ENCODE measurements around the gene TOP1. TPM values are rescaled to one million over a fixed set of nuclear protein-coding genes. Genes with fewer than 3 reads are reported as not detected.

Gene TOP1
- total RNA-seq, 1 experiment from 2014 or later, result 144 TPM

GRCh38 chr20:41076776-41077175, 48.2 kb downstream of the TOP1 start:
- intact Hi-C loops (cut with micrococcal nuclease; ENCODE audit: unreplicated experiment), result loop anchor here (10.0 kb wide), 1 partner anchor 58 kb away; the partner anchor contains the start of gene PLCG1
- peaks cover 5% of the 10 kb centered on the region for H3K36me3 ChIP-seq (ENCODE audit: control insufficient read depth, insufficient read depth, low read length)
- H3K4me3 ChIP-seq (ENCODE audit: low read depth, low read length), result no peak overlapping the region
- Mint-ChIP-seq H3K36me3 (ENCODE audit: insufficient read depth, unreplicated experiment) (peaks cover 54% of the 10 kb centered on the region), H3K9me3 (ENCODE audit: unreplicated experiment) (no peaks in the 10 kb centered on the region), H3K27me3 (ENCODE audit: insufficient read depth, unreplicated experiment) (no peaks in the 10 kb centered on the region), H3K4me1 (ENCODE audit: low read depth, unreplicated experiment) (peaks cover 35% of the 10 kb centered on the region), H3K4me3 (ENCODE audit: unreplicated experiment) (no peak overlapping the region), H3K27ac (ENCODE audit: unreplicated experiment) (no peak overlapping the region)
- H3K9me3 ChIP-seq, result no peaks in the 10 kb centered on the region
- no peaks in the 10 kb centered on the region for H3K27me3 ChIP-seq (replicated peaks; ENCODE audit: control insufficient read depth, insufficient read depth, low read length)
- POLR2A ChIA-PET, result no interaction called here
- no TSS peak for BruUV-seq (replicated peaks)
- no peak for DNase-seq
- TF ChIP-seq CTCF (IDR thresholded peaks at IDR 0.05; ENCODE audit: insufficient read depth in 1 of 2, low read depth in 1 of 2, low read length in 1 of 2, severe bottlenecking in 1 of 2, unreplicated experiment in 1 of 2), result no peak
- CTCF ChIA-PET, result interaction anchor here (3.5 kb wide), 1 partner anchor 85 kb away, joined by 110 read pairs; no protein-coding TSS in a partner anchor
- H3K4me1 ChIP-seq, result peaks cover 17% of the 10 kb centered on the region

- Mint-ChIP-seq H3K27ac (ENCODE audit: unreplicated experiment) (peak overlapping the region; percentile 18), H3K36me3 (ENCODE audit: insufficient read depth, unreplicated experiment) (peaks cover 70% of the 10 kb centered on the region), H3K4me1 (ENCODE audit: low read depth, unreplicated experiment) (peaks cover 29% of the 10 kb centered on the region), H3K4me3 (ENCODE audit: unreplicated experiment) (no peak overlapping the region), H3K9me3 (ENCODE audit: unreplicated experiment) (no peaks in the 10 kb centered on the region), H3K27me3 (ENCODE audit: insufficient read depth, unreplicated experiment) (no peaks in the 10 kb centered on the region)
- intact Hi-C loops (cut with micrococcal nuclease; ENCODE audit: unreplicated experiment), result loop anchor here (1.0 to 10.0 kb wide), 6 partner anchors 30 to 110 kb away; partner anchors contain the start of genes PLCG1 and TOP1
- CTCF ChIA-PET, result interaction anchor here (0.6 to 3.5 kb wide), 20 partner anchors 8 to 154 kb away, joined by 3 to 110 read pairs (median 4); no protein-coding TSS in a partner anchor
- POLR2A ChIA-PET, result interaction anchor here (1.0 kb wide), 1 partner anchor 88 kb away, joined by 4 read pairs; no protein-coding TSS in a partner anchor
- Histone ChIP-seq H3K27me3 (replicated peaks; ENCODE audit: control insufficient read depth, insufficient read depth, low read length) (no peaks in the 10 kb centered on the region), H3K9me3 (no peaks in the 10 kb centered on the region), H3K36me3 (ENCODE audit: control insufficient read depth, insufficient read depth, low read length) (peaks cover 6% of the 10 kb centered on the region), H3K4me1 (peaks cover 17% of the 10 kb centered on the region), H3K4me3 (ENCODE audit: low read depth, low read length) (no peak overlapping the region)
- no TSS peak for BruUV-seq (replicated peaks)
- peak in 1 of 2 experiments; percentile 80 for DNase-seq
- peak; percentile 85 to 86 for TF ChIP-seq CTCF (IDR thresholded peaks at IDR 0.05; ENCODE audit: insufficient read depth in 1 of 2, low read depth in 1 of 2, low read length in 1 of 2, severe bottlenecking in 1 of 2, unreplicated experiment in 1 of 2)
Observed at GRCh38 chr20:41078329-41078728, 49.7 kb downstream of the TOP1 start.

- Histone ChIP-seq H3K9me3 (no peaks in the 10 kb centered on the region), H3K36me3 (ENCODE audit: control insufficient read depth, insufficient read depth, low read length) (peaks cover 6% of the 10 kb centered on the region), H3K27me3 (replicated peaks; ENCODE audit: control insufficient read depth, insufficient read depth, low read length) (no peaks in the 10 kb centered on the region), H3K4me3 (ENCODE audit: low read depth, low read length) (no peak overlapping the region), H3K4me1 (peaks cover 17% of the 10 kb centered on the region)
- POLR2A ChIA-PET, result interaction anchor here (1.0 kb wide), 1 partner anchor 88 kb away, joined by 4 read pairs; no protein-coding TSS in a partner anchor
- CTCF ChIA-PET, result interaction anchor here (0.6 to 3.5 kb wide), 21 partner anchors 8 to 154 kb away, joined by 3 to 110 read pairs (median 4); no protein-coding TSS in a partner anchor
- no peak for DNase-seq
- Mint-ChIP-seq H3K4me1 (ENCODE audit: low read depth, unreplicated experiment) (peaks cover 28% of the 10 kb centered on the region), H3K36me3 (ENCODE audit: insufficient read depth, unreplicated experiment) (peaks cover 77% of the 10 kb centered on the region), H3K27me3 (ENCODE audit: insufficient read depth, unreplicated experiment) (no peaks in the 10 kb centered on the region), H3K9me3 (ENCODE audit: unreplicated experiment) (no peaks in the 10 kb centered on the region), H3K27ac (ENCODE audit: unreplicated experiment) (peak overlapping the region; percentile 18), H3K4me3 (ENCODE audit: unreplicated experiment) (no peak overlapping the region)
- no peak for TF ChIP-seq CTCF (IDR thresholded peaks at IDR 0.05; ENCODE audit: insufficient read depth in 1 of 2, low read depth in 1 of 2, low read length in 1 of 2, severe bottlenecking in 1 of 2, unreplicated experiment in 1 of 2)
- intact Hi-C loops (cut with micrococcal nuclease; ENCODE audit: unreplicated experiment), result loop anchor here (10.0 kb wide), 1 partner anchor 56 kb away; the partner anchor contains the start of gene PLCG1
- BruUV-seq (replicated peaks), result no TSS peak
Observed at GRCh38 chr20:41079066-41079465, 50.4 kb downstream of the TOP1 start.
